Measurements from ENCODE around the gene CLPTM1L.

DNA sequence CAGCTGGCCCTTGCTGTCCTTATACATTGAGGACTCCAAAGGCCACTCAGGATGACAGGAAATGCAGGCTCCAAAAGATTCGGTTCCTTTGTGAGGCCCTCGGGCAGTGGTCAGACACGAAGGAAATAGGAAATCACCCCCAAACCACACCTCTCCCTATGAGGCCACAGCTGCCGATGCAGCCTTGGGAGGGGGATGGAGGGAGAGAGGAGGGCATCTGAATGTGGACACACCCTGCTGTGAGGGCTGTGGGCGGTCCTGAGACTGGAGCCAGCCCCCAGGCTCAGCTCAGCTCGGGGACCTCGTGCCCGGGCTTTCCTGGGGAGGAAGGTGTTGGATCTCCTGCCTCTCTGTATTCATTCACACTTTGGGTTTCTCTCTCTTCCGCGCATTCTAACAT is 2.7 kb upstream of the CLPTM1L start:
- no peak for TF ChIP-seq EP300 (IDR thresholded peaks at IDR 0.05)
- TF ChIP-seq, protein P1, sequence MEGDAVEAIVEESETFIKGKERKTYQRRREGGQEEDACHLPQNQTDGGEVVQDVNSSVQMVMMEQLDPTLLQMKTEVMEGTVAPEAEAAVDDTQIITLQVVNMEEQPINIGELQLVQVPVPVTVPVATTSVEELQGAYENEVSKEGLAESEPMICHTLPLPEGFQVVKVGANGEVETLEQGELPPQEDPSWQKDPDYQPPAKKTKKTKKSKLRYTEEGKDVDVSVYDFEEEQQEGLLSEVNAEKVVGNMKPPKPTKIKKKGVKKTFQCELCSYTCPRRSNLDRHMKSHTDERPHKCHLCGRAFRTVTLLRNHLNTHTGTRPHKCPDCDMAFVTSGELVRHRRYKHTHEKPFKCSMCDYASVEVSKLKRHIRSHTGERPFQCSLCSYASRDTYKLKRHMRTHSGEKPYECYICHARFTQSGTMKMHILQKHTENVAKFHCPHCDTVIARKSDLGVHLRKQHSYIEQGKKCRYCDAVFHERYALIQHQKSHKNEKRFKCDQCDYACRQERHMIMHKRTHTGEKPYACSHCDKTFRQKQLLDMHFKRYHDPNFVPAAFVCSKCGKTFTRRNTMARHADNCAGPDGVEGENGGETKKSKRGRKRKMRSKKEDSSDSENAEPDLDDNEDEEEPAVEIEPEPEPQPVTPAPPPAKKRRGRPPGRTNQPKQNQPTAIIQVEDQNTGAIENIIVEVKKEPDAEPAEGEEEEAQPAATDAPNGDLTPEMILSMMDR (IDR thresholded peaks at IDR 0.05): no peak

Measured in stomach (tissue), 4 donors.